ENCODE measurements around the gene FHIT.

- TF ChIP-seq CTCF (IDR thresholded peaks at IDR 0.05) (no peak), POLR2AphosphoS5 (IDR thresholded peaks at IDR 0.05) (no peak)
Observed at GRCh38 chr3:59982510-59982909, 1268.7 kb downstream of the FHIT start.

All from suprapubic skin (tissue), 3 donors.